H9 (cell line): ENCODE data around the gene MPC1. TPM values are rescaled to one million over a fixed set of nuclear protein-coding genes. Genes with fewer than 3 reads are reported as not detected.
A peak's percentile ranks its signal among the peaks of the same experiment; 100 is the strongest.

Source experiments
- DNase-seq: peaks from one replicate; pipeline ENCODE4 v3.0.0-alpha.2; 2017
- H2AFZ ChIP-seq: one replicate; pipeline ENCODE4 v1.6.1; 2013; ENCODE audit warnings: mild to moderate bottlenecking, low read length, control low read depth, moderate library complexity
- H2AK5ac ChIP-seq: 2 replicates; pipeline ENCODE4 v1.6.1; 2013; ENCODE audit warnings: low read length, control low read depth, mixed read lengths; ENCODE audit not compliant: insufficient read length
- H2BK120ac ChIP-seq: one replicate; pipeline ENCODE4 v1.6.1; 2013; ENCODE audit warnings: low read depth, mild to moderate bottlenecking, low read length, control low read depth, inconsistent platforms; ENCODE audit not compliant: poor library complexity, severe bottlenecking
- H2BK12ac ChIP-seq: 2 replicates; pipeline ENCODE4 v1.6.1; 2013; ENCODE audit warnings: low read length, control low read depth, mixed read lengths, low read depth; ENCODE audit not compliant: insufficient read length
- H2BK15ac ChIP-seq: 2 replicates; pipeline ENCODE4 v1.6.1; 2013; ENCODE audit warnings: low read depth, low read length, control low read depth
- H2BK20ac ChIP-seq: one replicate; pipeline ENCODE4 v1.6.1; 2013; ENCODE audit warnings: low read depth, mild to moderate bottlenecking, low read length, control low read depth, inconsistent platforms; ENCODE audit not compliant: poor library complexity, severe bottlenecking
- H2BK5ac ChIP-seq: 2 replicates; pipeline ENCODE4 v1.6.1; 2013; ENCODE audit warnings: low read length, control low read depth, mixed read lengths; ENCODE audit not compliant: insufficient read length
- H3K14ac ChIP-seq: 2 replicates; pipeline ENCODE4 v1.6.1; 2013; ENCODE audit warnings: low read length, control low read depth; ENCODE audit not compliant: insufficient read depth
- H3K18ac ChIP-seq: 2 replicates; pipeline ENCODE4 v1.6.1; 2013; ENCODE audit warnings: low read depth, mild to moderate bottlenecking, mixed read lengths, low read length, control low read depth; ENCODE audit not compliant: insufficient read length
- H3K23ac ChIP-seq: 2 replicates; pipeline ENCODE4 v1.6.1; 2013; ENCODE audit warnings: low read length, control low read depth, mixed read lengths, low read depth; ENCODE audit not compliant: insufficient read length
- H3K23me2 ChIP-seq: 2 replicates; pipeline ENCODE4 v1.6.1; 2013; ENCODE audit warnings: low read depth, mild to moderate bottlenecking, mixed read lengths, low read length, control low read depth; ENCODE audit not compliant: insufficient read length, poor library complexity, severe bottlenecking
- H3K27ac ChIP-seq: 2 replicates; pipeline ENCODE4 v1.5.1; 2013; ENCODE audit warnings: low read length, control low read depth, mixed read lengths, low read depth; ENCODE audit not compliant: insufficient read length
- H3K27me3 ChIP-seq: 2 replicates; pipeline ENCODE4 v1.6.1; 2013; ENCODE audit warnings: low read length, control low read depth, inconsistent platforms; ENCODE audit not compliant: insufficient read depth
- H3K4ac ChIP-seq: 2 replicates; pipeline ENCODE4 v1.6.1; 2013; ENCODE audit warnings: low read depth, mild to moderate bottlenecking, control low read depth, inconsistent platforms, low read length, moderate library complexity
- H3K4me1 ChIP-seq: 2 replicates; pipeline ENCODE4 v1.6.1; 2013; ENCODE audit warnings: low read length, control low read depth, inconsistent platforms; ENCODE audit not compliant: insufficient read depth
- H3K4me2 ChIP-seq: 2 replicates; pipeline ENCODE4 v1.6.1; 2013; ENCODE audit warnings: low read length, control low read depth, mixed read lengths; ENCODE audit not compliant: insufficient read length, insufficient read depth
- H3K56ac ChIP-seq: 2 replicates; pipeline ENCODE4 v1.6.1; 2013; ENCODE audit warnings: low read depth, mild to moderate bottlenecking, mixed read lengths, low read length, control low read depth; ENCODE audit not compliant: insufficient read length
- H3K79me1 ChIP-seq: 2 replicates; pipeline ENCODE4 v1.6.1; 2013; ENCODE audit warnings: low read depth, mild to moderate bottlenecking, moderate library complexity, low read length, control low read depth, inconsistent platforms; ENCODE audit not compliant: insufficient read depth, poor library complexity, severe bottlenecking
- H3K79me2 ChIP-seq: 2 replicates; pipeline ENCODE4 v1.6.1; 2013; ENCODE audit warnings: low read length, control low read depth, inconsistent platforms; ENCODE audit not compliant: insufficient read depth
- H3K9ac ChIP-seq: 2 replicates; pipeline ENCODE4 v1.6.1; 2013; ENCODE audit warnings: low read length, control low read depth, mixed read lengths; ENCODE audit not compliant: insufficient read length; ENCODE audit errors: extremely low read depth
- H3K9me3 ChIP-seq: one replicate; pipeline ENCODE4 v1.6.1; 2013; ENCODE audit warnings: low read depth, low read length, inconsistent platforms; ENCODE audit not compliant: control insufficient read depth
- H3T11ph ChIP-seq: one replicate; pipeline ENCODE4 v1.6.1; 2013; ENCODE audit warnings: mild to moderate bottlenecking, low read length, control low read depth, inconsistent platforms
- H4K20me1 ChIP-seq: one replicate; pipeline ENCODE4 v1.6.1; 2013; ENCODE audit not compliant: control insufficient read depth, insufficient read length, insufficient read depth
- H4K5ac ChIP-seq: 2 replicates; pipeline ENCODE4 v1.6.1; 2013; ENCODE audit warnings: low read depth, mild to moderate bottlenecking, mixed read lengths, low read length, control low read depth; ENCODE audit not compliant: insufficient read length
- H4K8ac ChIP-seq: replicated peaks from 2 replicates; pipeline ENCODE4 v1.6.1; 2013; ENCODE audit warnings: low read length, control low read depth, mixed read lengths, low read depth; ENCODE audit not compliant: insufficient read length
- H4K91ac ChIP-seq: 2 replicates; pipeline ENCODE4 v1.6.1; 2013; ENCODE audit warnings: low read depth, mild to moderate bottlenecking, moderate library complexity, mixed read lengths, low read length, control low read depth; ENCODE audit not compliant: insufficient read length
- H3K27ac Mint-ChIP-seq, 3 experiments: 2 replicates in 2 of 3; 3 replicates in 1 of 3; pipeline ENCODE4 v1.8.0; 2020 to 2021; ENCODE audit warnings: mixed read lengths in 3 of 3, mild to moderate bottlenecking in 1 of 3, moderate library complexity in 1 of 3
- H3K27me3 Mint-ChIP-seq: 2 replicates; pipeline ENCODE4 v1.8.0; 2021; ENCODE audit warnings: low read depth, mild to moderate bottlenecking, moderate library complexity, mixed read lengths
- H3K36me3 Mint-ChIP-seq, 3 experiments: 2 replicates in 2 of 3; 3 replicates in 1 of 3; pipeline ENCODE4 v1.8.0; 2020 to 2021; ENCODE audit warnings: low read depth in 3 of 3, mixed read lengths in 3 of 3; ENCODE audit not compliant: insufficient read depth in 1 of 3
- H3K4me1 Mint-ChIP-seq, 2 experiments: 2 replicates each; pipeline ENCODE4 v1.8.0; 2020; ENCODE audit warnings: mixed read lengths in 2 of 2
- H3K4me3 Mint-ChIP-seq, 2 experiments: 2 replicates in 1 of 2; 3 replicates in 1 of 2; pipeline ENCODE4 v1.8.0; 2020 to 2021; ENCODE audit warnings: mild to moderate bottlenecking in 2 of 2, mixed read lengths in 2 of 2, moderate library complexity in 1 of 2
- H3K9me3 Mint-ChIP-seq, 2 experiments: 2 replicates in 1 of 2; 3 replicates in 1 of 2; pipeline ENCODE4 v1.8.0; 2020; ENCODE audit warnings: mild to moderate bottlenecking in 2 of 2, mixed read lengths in 2 of 2, moderate library complexity in 1 of 2
- WGBS: extraction: QIAGEN DNeasy Blood & Tissue Kit; methylation state at CpG from one replicate; pipeline ENCODE4 v1.1.7; 2013; ENCODE audit warnings: missing lambda C conversion rate, low lambda C conversion rate, mixed read lengths; ENCODE audit not compliant: insufficient read length; ENCODE audit errors: extremely low coverage; 5-methylcytosine and 5-hydroxymethylcytosine counted together
- total RNA-seq: library from RNA; stranded (reverse); gene quantifications from 2 replicates; pipeline ENCODE4 v1.2.1, GENCODE V29; 2021
- TF ChIP-seq, protein P1 (sequence below): fragments of 200-600 bp; sonication (generic); conservative IDR thresholded peaks from 3 replicates; pipeline ENCODE4 v1.8.0; 2021; ENCODE audit warnings: antibody characterized with exemption, mild to moderate bottlenecking

Gene MPC1
- total RNA-seq, 1 experiment from 2014 or later = 10.0 TPM

GRCh38 chr6:166365221-166365620 lies 17.5 kb downstream of the MPC1 start:
- Histone ChIP-seq H3K9me3 (no peaks in the 10 kb centered on the region), H3K79me2 (no peaks in the 10 kb centered on the region), H2AK5ac (no peak overlapping the region), H3K4me1 (peaks cover 6% of the 10 kb centered on the region; the same call in 1 of the 2 replicates), H2BK5ac (no peak overlapping the region), H3K23ac (no peak overlapping the region), H4K8ac (no peak overlapping the region), H3K14ac (no peak overlapping the region), H4K5ac (no peak overlapping the region), H3T11ph (no peak overlapping the region), H4K20me1 (no peaks in the 10 kb centered on the region), H3K23me2 (peaks cover 5% of the 10 kb centered on the region), H3K4me2 (peak overlapping the region; percentile 76), H2BK15ac (no peak overlapping the region), H2BK20ac (no peak overlapping the region), H2BK12ac (no peak overlapping the region), H4K91ac (no peak overlapping the region), H2AFZ (no peak overlapping the region), H3K18ac (no peak overlapping the region), H3K27me3 (no peaks in the 10 kb centered on the region), H3K4ac (no peak overlapping the region), H3K27ac (peak overlapping the region; percentile 96), H3K79me1 (no peaks in the 10 kb centered on the region), H3K9ac (no peak overlapping the region), H3K56ac (no peak overlapping the region), H2BK120ac (no peak overlapping the region)
- no peaks in the 10 kb centered on the region for H3K27me3 Mint-ChIP-seq
- no peak for DNase-seq
- no CpG with 5 or more reads among the region's 2 CpGs for WGBS
- H3K4me3 Mint-ChIP-seq = peak overlapping the region; percentile 34 to 78; a peak in 3 of 5 replicates
- no peaks in the 10 kb centered on the region; a peak in 1 of 7 replicates for H3K36me3 Mint-ChIP-seq
- H3K4me1 Mint-ChIP-seq = peaks cover 47 to 57% of the 10 kb centered on the region in 2 experiments
- TF ChIP-seq, protein P1, sequence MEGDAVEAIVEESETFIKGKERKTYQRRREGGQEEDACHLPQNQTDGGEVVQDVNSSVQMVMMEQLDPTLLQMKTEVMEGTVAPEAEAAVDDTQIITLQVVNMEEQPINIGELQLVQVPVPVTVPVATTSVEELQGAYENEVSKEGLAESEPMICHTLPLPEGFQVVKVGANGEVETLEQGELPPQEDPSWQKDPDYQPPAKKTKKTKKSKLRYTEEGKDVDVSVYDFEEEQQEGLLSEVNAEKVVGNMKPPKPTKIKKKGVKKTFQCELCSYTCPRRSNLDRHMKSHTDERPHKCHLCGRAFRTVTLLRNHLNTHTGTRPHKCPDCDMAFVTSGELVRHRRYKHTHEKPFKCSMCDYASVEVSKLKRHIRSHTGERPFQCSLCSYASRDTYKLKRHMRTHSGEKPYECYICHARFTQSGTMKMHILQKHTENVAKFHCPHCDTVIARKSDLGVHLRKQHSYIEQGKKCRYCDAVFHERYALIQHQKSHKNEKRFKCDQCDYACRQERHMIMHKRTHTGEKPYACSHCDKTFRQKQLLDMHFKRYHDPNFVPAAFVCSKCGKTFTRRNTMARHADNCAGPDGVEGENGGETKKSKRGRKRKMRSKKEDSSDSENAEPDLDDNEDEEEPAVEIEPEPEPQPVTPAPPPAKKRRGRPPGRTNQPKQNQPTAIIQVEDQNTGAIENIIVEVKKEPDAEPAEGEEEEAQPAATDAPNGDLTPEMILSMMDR = no peak
- H3K27ac Mint-ChIP-seq = peak overlapping the region; percentile 95 to 98 (median 97); a peak in 4 of 7 replicates
- no peaks in the 10 kb centered on the region for H3K9me3 Mint-ChIP-seq
